ENCODE results near the gene UNC79.

UNC79 gene

GRCh38 chr14:93751946-93752655 lies 321.4 kb downstream of the UNC79 start:
- TF ChIP-seq, protein P1, sequence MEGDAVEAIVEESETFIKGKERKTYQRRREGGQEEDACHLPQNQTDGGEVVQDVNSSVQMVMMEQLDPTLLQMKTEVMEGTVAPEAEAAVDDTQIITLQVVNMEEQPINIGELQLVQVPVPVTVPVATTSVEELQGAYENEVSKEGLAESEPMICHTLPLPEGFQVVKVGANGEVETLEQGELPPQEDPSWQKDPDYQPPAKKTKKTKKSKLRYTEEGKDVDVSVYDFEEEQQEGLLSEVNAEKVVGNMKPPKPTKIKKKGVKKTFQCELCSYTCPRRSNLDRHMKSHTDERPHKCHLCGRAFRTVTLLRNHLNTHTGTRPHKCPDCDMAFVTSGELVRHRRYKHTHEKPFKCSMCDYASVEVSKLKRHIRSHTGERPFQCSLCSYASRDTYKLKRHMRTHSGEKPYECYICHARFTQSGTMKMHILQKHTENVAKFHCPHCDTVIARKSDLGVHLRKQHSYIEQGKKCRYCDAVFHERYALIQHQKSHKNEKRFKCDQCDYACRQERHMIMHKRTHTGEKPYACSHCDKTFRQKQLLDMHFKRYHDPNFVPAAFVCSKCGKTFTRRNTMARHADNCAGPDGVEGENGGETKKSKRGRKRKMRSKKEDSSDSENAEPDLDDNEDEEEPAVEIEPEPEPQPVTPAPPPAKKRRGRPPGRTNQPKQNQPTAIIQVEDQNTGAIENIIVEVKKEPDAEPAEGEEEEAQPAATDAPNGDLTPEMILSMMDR (conservative IDR thresholded peaks at IDR 0.05), result no peak
- H3K27ac ChIP-seq, result no peak overlapping the region

- TF ChIP-seq, protein P1 (conservative IDR thresholded peaks at IDR 0.05), result no peak
- no peak overlapping the region for H3K27ac ChIP-seq
These were observed 322.3 kb downstream of the UNC79 start for GRCh38 chr14:93752980-93753561.

DNA sequence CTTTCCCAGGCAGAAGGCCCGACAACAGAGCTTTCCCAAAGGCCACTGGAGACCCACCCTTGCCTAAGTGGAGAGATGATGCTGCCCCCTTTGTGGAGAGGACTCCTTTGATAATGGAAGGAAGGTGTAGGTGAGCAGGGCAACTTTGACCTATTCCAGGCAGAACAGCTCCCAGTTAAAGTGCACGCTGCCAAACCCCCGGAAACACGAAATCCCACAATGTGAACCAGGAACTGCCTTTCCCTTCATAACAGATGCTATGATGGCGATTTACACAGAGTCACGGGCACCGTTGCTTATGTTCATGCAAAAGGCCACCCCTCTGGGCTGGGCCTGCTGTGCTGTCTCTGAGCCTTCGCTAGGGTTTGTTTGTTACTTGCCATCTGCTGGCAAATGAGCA lies 322.9 kb downstream of the UNC79 start:
- H3K27ac ChIP-seq, result no peak overlapping the region
- TF ChIP-seq, protein P1 (conservative IDR thresholded peaks at IDR 0.05), result no peak

GRCh38 chr14:93757206-93757605 lies 326.5 kb downstream of the UNC79 start:
- TF ChIP-seq, protein P1 (conservative IDR thresholded peaks at IDR 0.05), result no peak
- no peak overlapping the region for H3K27ac ChIP-seq

Data from VCaP (cell line).